Hematopoietic multipotent progenitor cell treated with erythropoietin and hydrocortisone succinate and interleukin-3 and kit ligand, for 17 days (in vitro differentiated cells): Measurements from ENCODE around the gene CCL20.
A peak's percentile ranks its signal among the peaks of the same experiment; 100 is the strongest.
"Not testable (repeated sequence)": the region's sequence is repeated elsewhere in the genome, so short reads cannot be mapped to it uniquely, and the experiment has no call there.

Experiments used
- DNase-seq: peaks from one replicate; pipeline ENCODE4 v3.0.0-alpha.2; 2015; ENCODE audit warnings: low spot score

CCL20 gene

GRCh38 chr2:227813562-227814353 lies at the start of gene CCL20:
CCL20 (plus strand) TSS chr2:227813842; CDS start chr2:227813912, 70 bp downstream.
- DNase-seq, result no peak

- DNase-seq, result no peak
These were observed 47.8 kb upstream of the CCL20 start for GRCh38 chr2:227765788-227766372.

GRCh38 chr2:227766373-227766883 lies 47.2 kb upstream of the CCL20 start:
- peak; percentile 47 for DNase-seq

- DNase-seq, result no peak
These were observed 45.8 kb upstream of the CCL20 start for GRCh38 chr2:227767830-227768229.

- no peak for DNase-seq
These were observed 41.4 kb upstream of the CCL20 start for GRCh38 chr2:227772197-227772661.

- DNase-seq, result no peak
These were observed 40.7 kb upstream of the CCL20 start for GRCh38 chr2:227772932-227773331.

- DNase-seq, result no peak
These were observed 39.5 kb upstream of the CCL20 start for GRCh38 chr2:227774011-227774624.

- no peak for DNase-seq
These were observed 38.5 kb upstream of the CCL20 start for GRCh38 chr2:227774895-227775842.

- no peak for DNase-seq
These were observed 32.5 kb upstream of the CCL20 start for GRCh38 chr2:227780981-227781615.

- DNase-seq, result no peak
These were observed 31.8 kb upstream of the CCL20 start for GRCh38 chr2:227781841-227782240.

GRCh38 chr2:227782804-227783203 lies 30.8 kb upstream of the CCL20 start:
- DNase-seq, result no peak

- no peak for DNase-seq
These were observed 30.1 kb upstream of the CCL20 start for GRCh38 chr2:227783404-227784138.

- no peak for DNase-seq
These were observed 28.3 kb upstream of the CCL20 start for GRCh38 chr2:227785293-227785692.

- no peak for DNase-seq
These were observed 25.1 kb upstream of the CCL20 start for GRCh38 chr2:227788561-227789018.

GRCh38 chr2:227789803-227790202 lies 23.8 kb upstream of the CCL20 start:
- no peak for DNase-seq

GRCh38 chr2:227793148-227793712 lies 20.4 kb upstream of the CCL20 start:
- DNase-seq, result no peak

- no peak for DNase-seq
These were observed 17.5 kb upstream of the CCL20 start for GRCh38 chr2:227796045-227796711.

GRCh38 chr2:227796768-227797167 lies 16.9 kb upstream of the CCL20 start:
- DNase-seq, result not testable (repeated sequence)

- no peak for DNase-seq
These were observed 14.4 kb upstream of the CCL20 start for GRCh38 chr2:227799202-227799601.
